ENCODE results near the gene OTX1. TPM values are rescaled to one million over a fixed set of nuclear protein-coding genes. Genes with fewer than 3 reads are reported as not detected.

The OTX1 gene
- total and polyA plus RNA-seq, 2 donors = 0.09 TPM; not detected in 1

DNA sequence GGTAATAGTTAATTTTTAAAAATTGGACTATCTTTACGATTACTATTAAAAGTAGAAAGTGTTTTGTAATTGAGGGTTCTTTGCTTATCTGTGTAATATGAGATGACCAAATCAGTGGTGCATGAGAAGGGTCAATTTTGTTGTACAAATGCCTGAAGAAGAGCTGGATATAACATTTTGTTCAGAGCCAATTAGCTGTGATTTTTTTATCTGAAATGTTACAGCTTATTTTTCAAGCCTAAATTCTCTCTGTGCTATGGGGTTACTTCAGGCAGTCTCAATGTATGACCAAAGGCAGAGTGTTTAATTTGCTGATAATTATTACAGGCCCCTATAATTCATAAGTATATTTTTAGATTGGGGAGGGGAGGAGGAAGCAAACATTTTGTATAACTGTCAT is 41.8 kb downstream of the OTX1 start:
- H3K4me3 ChIP-seq (ENCODE audit: low read length in 2 of 2) = no peak overlapping the region
- DNase-seq (ENCODE audit: low read depth in 6 of 9, low spot score in 9 of 9) = no peak
- H3K27ac ChIP-seq (ENCODE audit: low read depth in 1 of 2, low read length in 1 of 2) = no peak overlapping the region
- H3K27me3 ChIP-seq (ENCODE audit: control insufficient read depth in 2 of 2, insufficient read depth in 1 of 2, low read length in 1 of 2) = no peaks in the 10 kb centered on the region
- 96% methylated on average over 1 of the region's 1 CpG for whole genome bisulfite sequencing
- H3K9me3 ChIP-seq (ENCODE audit: control insufficient read depth in 2 of 2, insufficient read depth in 1 of 2, low read length in 1 of 2) = no peaks in the 10 kb centered on the region
- H3K4me1 ChIP-seq (ENCODE audit: control insufficient read depth in 2 of 2, insufficient read depth in 2 of 2, low read length in 2 of 2) = no peaks in the 10 kb centered on the region
- H3K36me3 ChIP-seq (ENCODE audit: control insufficient read depth in 2 of 2, insufficient read depth in 2 of 2, low read length in 1 of 2) = no peaks in the 10 kb centered on the region

- Histone ChIP-seq H3K9me3 (ENCODE audit: control insufficient read depth in 2 of 2, insufficient read depth in 1 of 2, low read length in 1 of 2) (no peaks in the 10 kb centered on the region), H3K27ac (ENCODE audit: low read depth in 1 of 2, low read length in 1 of 2) (no peak overlapping the region), H3K4me1 (ENCODE audit: control insufficient read depth in 2 of 2, insufficient read depth in 2 of 2, low read length in 2 of 2) (no peaks in the 10 kb centered on the region), H3K36me3 (ENCODE audit: control insufficient read depth in 2 of 2, insufficient read depth in 2 of 2, low read length in 1 of 2) (no peaks in the 10 kb centered on the region), H3K27me3 (ENCODE audit: control insufficient read depth in 2 of 2, insufficient read depth in 1 of 2, low read length in 1 of 2) (no peaks in the 10 kb centered on the region), H3K4me3 (ENCODE audit: low read length in 2 of 2) (no peak overlapping the region)
- WGBS = 0% methylated on average over 1 of the region's 1 CpG
- DNase-seq (ENCODE audit: low read depth in 6 of 9, low spot score in 9 of 9) = no peak
Measured at GRCh38 chr2:63092857-63093256, 42.2 kb downstream of the OTX1 start.

DNA sequence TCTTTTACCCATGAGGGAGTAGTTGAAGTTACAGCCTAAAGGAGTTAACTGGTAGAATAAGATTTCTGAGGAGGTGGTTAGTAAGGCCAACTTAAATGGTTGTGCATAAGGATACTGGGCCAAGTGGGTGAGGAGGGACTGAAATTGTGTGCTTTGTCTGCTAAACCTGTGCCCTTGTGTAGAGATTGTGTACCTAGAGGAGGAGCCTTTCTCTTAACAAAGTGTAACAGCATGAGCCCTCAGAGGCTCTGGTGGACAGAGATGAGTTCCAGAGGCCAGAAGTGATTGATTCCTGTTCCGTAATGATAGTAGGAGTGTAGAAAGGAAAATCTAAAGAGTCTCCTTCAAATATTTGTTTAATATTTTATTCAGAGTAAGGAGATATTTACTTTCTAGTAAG is 42.9 kb downstream of the OTX1 start:
- Histone ChIP-seq H3K36me3 (ENCODE audit: control insufficient read depth in 2 of 2, insufficient read depth in 2 of 2, low read length in 1 of 2) (no peaks in the 10 kb centered on the region), H3K9me3 (ENCODE audit: control insufficient read depth in 2 of 2, insufficient read depth in 1 of 2, low read length in 1 of 2) (no peaks in the 10 kb centered on the region), H3K27me3 (ENCODE audit: control insufficient read depth in 2 of 2, insufficient read depth in 1 of 2, low read length in 1 of 2) (no peaks in the 10 kb centered on the region), H3K4me1 (ENCODE audit: control insufficient read depth in 2 of 2, insufficient read depth in 2 of 2, low read length in 2 of 2) (no peaks in the 10 kb centered on the region), H3K27ac (ENCODE audit: low read depth in 1 of 2, low read length in 1 of 2) (no peak overlapping the region), H3K4me3 (ENCODE audit: low read length in 2 of 2) (no peak overlapping the region)
- WGBS = 100% methylated on average over 1 of the region's 1 CpG
- no peak for DNase-seq (ENCODE audit: low read depth in 6 of 9, low spot score in 9 of 9)

DNA sequence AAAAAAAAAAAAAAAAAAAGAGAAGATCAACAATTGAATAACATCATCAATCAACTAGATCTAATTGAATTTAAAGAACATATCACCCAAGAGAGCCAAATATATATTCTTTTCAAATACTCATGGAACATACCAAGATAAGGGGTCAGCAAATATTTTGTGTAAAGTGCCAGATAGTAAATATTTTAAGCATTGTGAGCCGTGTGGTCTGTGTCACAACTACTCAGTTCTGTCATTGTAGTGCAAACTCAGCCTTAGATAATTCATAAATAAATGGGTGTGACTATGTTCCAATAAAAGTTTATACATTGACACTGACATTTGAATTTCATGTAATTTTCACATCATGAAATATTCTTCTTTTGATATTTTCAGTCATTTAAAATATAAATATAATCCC is 45.9 kb downstream of the OTX1 start:
- Histone ChIP-seq H3K27me3 (ENCODE audit: control insufficient read depth in 2 of 2, insufficient read depth in 1 of 2, low read length in 1 of 2) (no peaks in the 10 kb centered on the region), H3K4me3 (ENCODE audit: low read length in 2 of 2) (no peak overlapping the region), H3K36me3 (ENCODE audit: control insufficient read depth in 2 of 2, insufficient read depth in 2 of 2, low read length in 1 of 2) (no peaks in the 10 kb centered on the region), H3K4me1 (ENCODE audit: control insufficient read depth in 2 of 2, insufficient read depth in 2 of 2, low read length in 2 of 2) (no peaks in the 10 kb centered on the region), H3K9me3 (ENCODE audit: control insufficient read depth in 2 of 2, insufficient read depth in 1 of 2, low read length in 1 of 2) (no peaks in the 10 kb centered on the region), H3K27ac (ENCODE audit: low read depth in 1 of 2, low read length in 1 of 2) (no peak overlapping the region)
- WGBS = 90% methylated on average over 1 of the region's 1 CpG
- DNase-seq (ENCODE audit: low read depth in 6 of 9, low spot score in 9 of 9) = no peak

DNA sequence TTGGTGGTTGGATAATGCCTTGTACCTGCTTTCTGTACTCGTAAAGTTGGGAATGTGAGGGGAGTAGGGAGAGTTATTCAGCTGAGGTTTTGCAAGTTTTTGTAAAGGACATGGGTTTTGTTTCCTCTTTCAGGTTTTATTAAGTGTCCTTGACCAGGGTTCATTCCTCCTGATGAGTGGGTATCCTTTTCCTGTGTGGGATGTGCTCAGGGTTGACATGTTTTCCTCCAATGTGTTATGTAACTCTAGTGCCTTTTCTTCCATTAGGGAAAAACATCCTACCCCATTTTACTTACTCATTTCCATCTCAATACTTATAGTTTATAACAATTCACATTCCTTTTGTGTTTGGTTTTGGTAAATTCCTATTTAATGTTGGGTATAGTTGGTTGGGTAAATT is 48.4 kb downstream of the OTX1 start:
- DNase-seq (ENCODE audit: low read depth in 6 of 9, low spot score in 9 of 9) = no peak
- H3K27me3 ChIP-seq (ENCODE audit: control insufficient read depth in 2 of 2, insufficient read depth in 1 of 2, low read length in 1 of 2) = no peaks in the 10 kb centered on the region
- no peaks in the 10 kb centered on the region for H3K9me3 ChIP-seq (ENCODE audit: control insufficient read depth in 2 of 2, insufficient read depth in 1 of 2, low read length in 1 of 2)
- H3K4me1 ChIP-seq (ENCODE audit: control insufficient read depth in 2 of 2, insufficient read depth in 2 of 2, low read length in 2 of 2) = no peaks in the 10 kb centered on the region
- no peaks in the 10 kb centered on the region for H3K36me3 ChIP-seq (ENCODE audit: control insufficient read depth in 2 of 2, insufficient read depth in 2 of 2, low read length in 1 of 2)
- no peak overlapping the region for H3K27ac ChIP-seq (ENCODE audit: low read depth in 1 of 2, low read length in 1 of 2)
- no peak overlapping the region for H3K4me3 ChIP-seq (ENCODE audit: low read length in 2 of 2)
- 97% methylated on average over 1 of the region's 1 CpG for WGBS

DNA sequence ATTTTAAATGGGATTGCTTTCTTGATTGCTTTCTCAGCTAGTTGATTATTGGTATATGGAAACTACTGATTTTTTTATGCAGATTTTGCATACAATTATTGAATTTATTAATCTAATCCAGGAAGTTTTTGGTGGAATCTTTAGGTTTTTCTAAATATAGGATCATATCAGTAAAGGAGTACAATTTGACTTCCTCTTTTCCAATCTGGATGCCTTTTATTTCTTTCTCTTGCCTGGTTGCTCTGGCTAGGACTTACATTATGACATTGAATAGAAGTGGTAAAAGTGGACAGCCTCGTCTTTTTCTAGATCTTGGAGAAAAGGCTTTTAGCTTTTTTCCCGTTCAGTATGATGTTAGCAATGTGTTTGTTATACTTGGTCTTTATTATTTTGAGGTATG is 51.3 kb downstream of the OTX1 start:
- no peaks in the 10 kb centered on the region for H3K4me1 ChIP-seq (ENCODE audit: control insufficient read depth in 2 of 2, insufficient read depth in 2 of 2, low read length in 2 of 2)
- H3K9me3 ChIP-seq (ENCODE audit: control insufficient read depth in 2 of 2, insufficient read depth in 1 of 2, low read length in 1 of 2) = peaks cover 0 to 5% of the 10 kb centered on the region in 2 donors
- 99% methylated on average over 2 of the region's 2 CpGs for WGBS
- no peak for DNase-seq (ENCODE audit: low read depth in 6 of 9, low spot score in 9 of 9)
- H3K4me3 ChIP-seq (ENCODE audit: low read length in 2 of 2) = no peak overlapping the region
- no peaks in the 10 kb centered on the region for H3K27me3 ChIP-seq (ENCODE audit: control insufficient read depth in 2 of 2, insufficient read depth in 1 of 2, low read length in 1 of 2)
- H3K36me3 ChIP-seq (ENCODE audit: control insufficient read depth in 2 of 2, insufficient read depth in 2 of 2, low read length in 1 of 2) = no peaks in the 10 kb centered on the region
- H3K27ac ChIP-seq (ENCODE audit: low read depth in 1 of 2, low read length in 1 of 2) = no peak overlapping the region

- H3K4me3 ChIP-seq (ENCODE audit: low read length in 2 of 2) = no peak overlapping the region
- H3K27ac ChIP-seq (ENCODE audit: low read depth in 1 of 2, low read length in 1 of 2) = no peak overlapping the region
- peaks cover 0 to 5% of the 10 kb centered on the region in 2 donors for H3K9me3 ChIP-seq (ENCODE audit: control insufficient read depth in 2 of 2, insufficient read depth in 1 of 2, low read length in 1 of 2)
- H3K27me3 ChIP-seq (ENCODE audit: control insufficient read depth in 2 of 2, insufficient read depth in 1 of 2, low read length in 1 of 2) = no peaks in the 10 kb centered on the region
- 97% methylated on average over 1 of the region's 1 CpG for WGBS
- H3K4me1 ChIP-seq (ENCODE audit: control insufficient read depth in 2 of 2, insufficient read depth in 2 of 2, low read length in 2 of 2) = no peaks in the 10 kb centered on the region
- no peaks in the 10 kb centered on the region for H3K36me3 ChIP-seq (ENCODE audit: control insufficient read depth in 2 of 2, insufficient read depth in 2 of 2, low read length in 1 of 2)
- DNase-seq (ENCODE audit: low read depth in 6 of 9, low spot score in 9 of 9) = no peak
Measured at GRCh38 chr2:63104482-63104881, 53.9 kb downstream of the OTX1 start.

All from thymus (tissue), 11 donors.